MM.1S (cell line): ENCODE results near the gene SELENOP.
A peak's percentile ranks its signal among the peaks of the same experiment; 100 is the strongest.
"Not testable (repeated sequence)": the region's sequence is repeated elsewhere in the genome, so short reads cannot be mapped to it uniquely, and the experiment has no call there.

Source experiments
- DNase-seq: peaks from one replicate; pipeline ENCODE4 v3.0.0-alpha.2; 2015
- H2AFZ ChIP-seq: fragments of 300-600 bp; sonication (generic); 2 replicates; pipeline ENCODE4 v1.6.0; 2016; ENCODE audit warnings: antibody characterized with exemption, low read length
- H3F3A ChIP-seq: fragments of 300-600 bp; sonication (generic); 2 replicates; pipeline ENCODE4 v1.6.1; 2016; ENCODE audit warnings: mild to moderate bottlenecking, antibody characterized with exemption, low read length, moderate library complexity, mixed read lengths; ENCODE audit not compliant: insufficient read depth
- H3K27ac ChIP-seq: fragments of 300-600 bp; sonication (generic); 2 replicates; pipeline ENCODE4 v1.5.1; 2016; ENCODE audit warnings: mild to moderate bottlenecking, low read length
- H3K27me3 ChIP-seq: fragments of 300-600 bp; sonication (generic); replicated peaks from 2 replicates; pipeline ENCODE4 v1.6.0; 2016; ENCODE audit warnings: low read length; ENCODE audit not compliant: insufficient read depth
- H3K36me3 ChIP-seq: fragments of 300-600 bp; sonication (generic); replicated peaks from 2 replicates; pipeline ENCODE4 v1.6.1; 2016; ENCODE audit warnings: mild to moderate bottlenecking, low read length, mixed read lengths; ENCODE audit not compliant: insufficient read depth
- H3K4me1 ChIP-seq: fragments of 300-600 bp; sonication (generic); 2 replicates; pipeline ENCODE4 v1.6.1; 2016; ENCODE audit warnings: low read length, mixed read lengths
- H3K4me2 ChIP-seq: fragments of 300-600 bp; sonication (generic); 2 replicates; pipeline ENCODE4 v1.6.0; 2016; ENCODE audit warnings: low read depth, low read length
- H3K4me3 ChIP-seq: fragments of 300-600 bp; sonication (generic); 2 replicates; pipeline ENCODE4 v1.5.1; 2016; ENCODE audit warnings: low read length, mixed read lengths
- H3K79me2 ChIP-seq: fragments of 300-600 bp; sonication (generic); 2 replicates; pipeline ENCODE4 v1.6.1; 2016; ENCODE audit warnings: mixed run types, low read length, mixed read lengths
- H3K9ac ChIP-seq: fragments of 300-600 bp; sonication (generic); 2 replicates; pipeline ENCODE4 v1.6.1; 2016; ENCODE audit warnings: low read length, mixed read lengths
- H3K9me2 ChIP-seq: fragments of 300-600 bp; sonication (generic); replicated peaks from 2 replicates; pipeline ENCODE4 v1.6.1; 2016; ENCODE audit warnings: mild to moderate bottlenecking, low read length, mixed read lengths; ENCODE audit not compliant: insufficient read depth
- H3K9me3 ChIP-seq: fragments of 300-600 bp; sonication (generic); replicated peaks from 2 replicates; pipeline ENCODE4 v1.6.1; 2016; ENCODE audit warnings: mild to moderate bottlenecking, low read length, mixed read lengths; ENCODE audit not compliant: insufficient read depth
- H4K20me1 ChIP-seq: fragments of 300-600 bp; sonication (generic); 2 replicates; pipeline ENCODE4 v1.6.1; 2016; ENCODE audit warnings: mild to moderate bottlenecking, low read length, moderate library complexity, mixed read lengths; ENCODE audit not compliant: insufficient read depth
- EZH2 ChIP-seq: fragments of 300-600 bp; sonication (generic); optimal IDR thresholded peaks from 2 replicates; pipeline ENCODE3; 2017; ENCODE audit warnings: low read depth, mild to moderate bottlenecking, antibody characterized with exemption, low read length, mixed read lengths
- EZH2phosphoT487 ChIP-seq: fragments of 300-600 bp; sonication (generic); IDR thresholded peaks from 2 replicates; pipeline ENCODE4 v1.6.1; 2018; ENCODE audit warnings: antibody characterized with exemption, low read length
- TF ChIP-seq, protein P1 (sequence below): fragments of 300-600 bp; sonication (generic); IDR thresholded peaks from 2 replicates; pipeline ENCODE4 v1.5.1; 2016; ENCODE audit warnings: antibody characterized with exemption, low read length, mixed read lengths

The SELENOP gene

DNA sequence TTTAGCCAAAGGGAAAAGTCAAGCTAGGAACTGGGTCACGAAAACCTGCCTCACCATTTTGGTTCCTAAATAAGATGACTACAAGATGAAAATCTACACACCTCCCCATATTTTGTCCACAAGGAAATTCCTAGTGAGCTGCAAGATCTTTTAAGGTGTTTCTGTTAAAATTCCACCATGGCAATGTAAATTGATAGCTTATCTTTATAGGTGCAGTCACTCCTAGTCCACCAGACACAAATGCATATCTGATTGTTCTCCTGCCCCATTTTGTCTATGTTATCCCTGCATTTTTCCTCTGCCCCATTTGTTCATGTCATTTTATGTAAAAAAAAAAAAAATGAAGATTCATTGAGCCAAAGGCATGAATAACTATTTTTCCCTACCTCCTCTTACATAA is 41.1 kb upstream of the SELENOP start:
- Histone ChIP-seq H3K9me3 (no peaks in the 10 kb centered on the region), H3K4me2 (no peak overlapping the region), H4K20me1 (no peaks in the 10 kb centered on the region), H3K4me1 (peaks cover 27% of the 10 kb centered on the region), H2AFZ (no peak overlapping the region), H3K27me3 (no peaks in the 10 kb centered on the region), H3K79me2 (no peaks in the 10 kb centered on the region), H3K4me3 (no peak overlapping the region), H3F3A (no peaks in the 10 kb centered on the region), H3K9ac (no peak overlapping the region), H3K36me3 (no peaks in the 10 kb centered on the region), H3K9me2 (no peaks in the 10 kb centered on the region), H3K27ac (no peak overlapping the region)
- TF ChIP-seq EZH2phosphoT487 (no peak), EZH2 (no peak)
- TF ChIP-seq, protein P1, sequence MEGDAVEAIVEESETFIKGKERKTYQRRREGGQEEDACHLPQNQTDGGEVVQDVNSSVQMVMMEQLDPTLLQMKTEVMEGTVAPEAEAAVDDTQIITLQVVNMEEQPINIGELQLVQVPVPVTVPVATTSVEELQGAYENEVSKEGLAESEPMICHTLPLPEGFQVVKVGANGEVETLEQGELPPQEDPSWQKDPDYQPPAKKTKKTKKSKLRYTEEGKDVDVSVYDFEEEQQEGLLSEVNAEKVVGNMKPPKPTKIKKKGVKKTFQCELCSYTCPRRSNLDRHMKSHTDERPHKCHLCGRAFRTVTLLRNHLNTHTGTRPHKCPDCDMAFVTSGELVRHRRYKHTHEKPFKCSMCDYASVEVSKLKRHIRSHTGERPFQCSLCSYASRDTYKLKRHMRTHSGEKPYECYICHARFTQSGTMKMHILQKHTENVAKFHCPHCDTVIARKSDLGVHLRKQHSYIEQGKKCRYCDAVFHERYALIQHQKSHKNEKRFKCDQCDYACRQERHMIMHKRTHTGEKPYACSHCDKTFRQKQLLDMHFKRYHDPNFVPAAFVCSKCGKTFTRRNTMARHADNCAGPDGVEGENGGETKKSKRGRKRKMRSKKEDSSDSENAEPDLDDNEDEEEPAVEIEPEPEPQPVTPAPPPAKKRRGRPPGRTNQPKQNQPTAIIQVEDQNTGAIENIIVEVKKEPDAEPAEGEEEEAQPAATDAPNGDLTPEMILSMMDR: no peak
- DNase-seq: no peak

- no peaks in the 10 kb centered on the region for H3K79me2 ChIP-seq
- H3K9me2 ChIP-seq: no peaks in the 10 kb centered on the region
- no peaks in the 10 kb centered on the region for H3K9me3 ChIP-seq
- DNase-seq: no peak
- no peaks in the 10 kb centered on the region for H3K27me3 ChIP-seq
- TF ChIP-seq, protein P1: no peak
- TF ChIP-seq EZH2 (no peak), EZH2phosphoT487 (no peak)
- H4K20me1 ChIP-seq: no peaks in the 10 kb centered on the region
- H3F3A ChIP-seq: no peaks in the 10 kb centered on the region
- no peak overlapping the region for H3K4me3 ChIP-seq
- no peak overlapping the region for H3K27ac ChIP-seq
- H3K9ac ChIP-seq: no peak overlapping the region
- H3K4me1 ChIP-seq: peaks cover 27% of the 10 kb centered on the region
- H3K36me3 ChIP-seq: no peaks in the 10 kb centered on the region
- no peak overlapping the region for H3K4me2 ChIP-seq
- H2AFZ ChIP-seq: no peak overlapping the region
These were observed 39.8 kb upstream of the SELENOP start for GRCh38 chr5:42851481-42851880.

DNA sequence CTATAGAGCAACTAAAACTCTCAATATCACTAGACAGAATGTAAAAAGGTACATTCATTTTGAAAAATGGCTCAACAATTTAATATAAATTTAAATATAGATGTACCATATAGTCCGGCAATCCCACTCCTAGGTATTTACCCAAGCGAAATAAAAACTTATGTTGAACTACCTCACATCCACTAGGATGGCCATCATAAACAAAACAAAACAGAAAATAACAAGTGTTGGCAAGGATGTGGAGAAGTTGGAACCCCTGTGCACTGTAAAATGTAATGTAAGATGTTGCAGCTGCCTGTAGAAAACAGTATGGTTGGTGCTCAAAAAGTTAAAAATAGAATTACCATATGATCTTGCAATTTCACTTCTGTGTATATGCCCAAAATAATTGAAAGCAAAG is 36.9 kb upstream of the SELENOP start:
- H3K4me3 ChIP-seq: no peak overlapping the region
- H3K27me3 ChIP-seq: no peaks in the 10 kb centered on the region
- H3K9me2 ChIP-seq: no peaks in the 10 kb centered on the region
- DNase-seq: peak; percentile 44
- TF ChIP-seq, protein P1: no peak
- no peak overlapping the region for H3K9ac ChIP-seq
- H4K20me1 ChIP-seq: no peaks in the 10 kb centered on the region
- H3K4me2 ChIP-seq: peak overlapping the region; percentile 15; the same call in 1 of the 2 replicates
- H3K27ac ChIP-seq: no peak overlapping the region
- H3K9me3 ChIP-seq: no peaks in the 10 kb centered on the region
- no peaks in the 10 kb centered on the region for H3K79me2 ChIP-seq
- H3F3A ChIP-seq: no peaks in the 10 kb centered on the region
- no peak overlapping the region for H2AFZ ChIP-seq
- no peaks in the 10 kb centered on the region for H3K36me3 ChIP-seq
- peaks cover 9% of the 10 kb centered on the region for H3K4me1 ChIP-seq

- not testable (repeated sequence) for H4K20me1 ChIP-seq, H3K4me1 ChIP-seq, H3K9ac ChIP-seq, H3K27me3 ChIP-seq, H3K9me3 ChIP-seq, H3K4me3 ChIP-seq, H3F3A ChIP-seq, H3K4me2 ChIP-seq, H3K36me3 ChIP-seq, H3K9me2 ChIP-seq, DNase-seq, H3K79me2 ChIP-seq, H2AFZ ChIP-seq, H3K27ac ChIP-seq
These were observed 32.7 kb upstream of the SELENOP start for GRCh38 chr5:42844408-42844807.
